GM12873 (cell line): ENCODE measurements around the gene CIB4.

Experiments
- TF ChIP-seq, protein P1 (sequence below): IDR thresholded peaks from 2 replicates; pipeline ENCODE4 v1.5.1; 2012; ENCODE audit warnings: low read depth, mild to moderate bottlenecking, moderate library complexity, low read length, control low read depth; ENCODE audit not compliant: insufficient read depth; ENCODE audit errors: missing control alignments

Gene CIB4

DNA sequence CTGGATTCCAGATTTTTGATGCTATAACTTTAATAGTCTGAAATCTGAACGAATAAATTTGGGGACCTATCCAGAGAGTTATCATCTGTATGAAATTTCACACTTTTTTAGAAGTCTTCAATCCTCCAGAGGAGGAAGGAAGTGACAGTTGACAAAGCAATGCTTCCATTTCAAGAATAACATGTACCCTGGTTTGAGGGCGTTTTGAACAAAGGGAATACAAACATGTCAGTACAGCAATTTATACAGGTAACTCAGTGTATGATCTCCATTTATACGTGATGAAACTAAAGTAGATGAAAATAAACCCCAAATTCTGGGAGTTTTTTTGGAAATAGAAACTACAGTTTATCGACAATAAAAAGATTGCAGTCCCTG lies 42.2 kb downstream of the CIB4 start:
- TF ChIP-seq, protein P1, sequence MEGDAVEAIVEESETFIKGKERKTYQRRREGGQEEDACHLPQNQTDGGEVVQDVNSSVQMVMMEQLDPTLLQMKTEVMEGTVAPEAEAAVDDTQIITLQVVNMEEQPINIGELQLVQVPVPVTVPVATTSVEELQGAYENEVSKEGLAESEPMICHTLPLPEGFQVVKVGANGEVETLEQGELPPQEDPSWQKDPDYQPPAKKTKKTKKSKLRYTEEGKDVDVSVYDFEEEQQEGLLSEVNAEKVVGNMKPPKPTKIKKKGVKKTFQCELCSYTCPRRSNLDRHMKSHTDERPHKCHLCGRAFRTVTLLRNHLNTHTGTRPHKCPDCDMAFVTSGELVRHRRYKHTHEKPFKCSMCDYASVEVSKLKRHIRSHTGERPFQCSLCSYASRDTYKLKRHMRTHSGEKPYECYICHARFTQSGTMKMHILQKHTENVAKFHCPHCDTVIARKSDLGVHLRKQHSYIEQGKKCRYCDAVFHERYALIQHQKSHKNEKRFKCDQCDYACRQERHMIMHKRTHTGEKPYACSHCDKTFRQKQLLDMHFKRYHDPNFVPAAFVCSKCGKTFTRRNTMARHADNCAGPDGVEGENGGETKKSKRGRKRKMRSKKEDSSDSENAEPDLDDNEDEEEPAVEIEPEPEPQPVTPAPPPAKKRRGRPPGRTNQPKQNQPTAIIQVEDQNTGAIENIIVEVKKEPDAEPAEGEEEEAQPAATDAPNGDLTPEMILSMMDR, result no peak

GRCh38 chr2:26598336-26598995 lies 42.7 kb downstream of the CIB4 start:
- TF ChIP-seq, protein P1, result no peak

GRCh38 chr2:26597197-26597596 lies 44.0 kb downstream of the CIB4 start:
- TF ChIP-seq, protein P1, result no peak

GRCh38 chr2:26595146-26595545 lies 46.0 kb downstream of the CIB4 start:
- TF ChIP-seq, protein P1, result no peak

GRCh38 chr2:26591619-26592505 lies 49.3 kb downstream of the CIB4 start:
- TF ChIP-seq, protein P1, result no peak

DNA sequence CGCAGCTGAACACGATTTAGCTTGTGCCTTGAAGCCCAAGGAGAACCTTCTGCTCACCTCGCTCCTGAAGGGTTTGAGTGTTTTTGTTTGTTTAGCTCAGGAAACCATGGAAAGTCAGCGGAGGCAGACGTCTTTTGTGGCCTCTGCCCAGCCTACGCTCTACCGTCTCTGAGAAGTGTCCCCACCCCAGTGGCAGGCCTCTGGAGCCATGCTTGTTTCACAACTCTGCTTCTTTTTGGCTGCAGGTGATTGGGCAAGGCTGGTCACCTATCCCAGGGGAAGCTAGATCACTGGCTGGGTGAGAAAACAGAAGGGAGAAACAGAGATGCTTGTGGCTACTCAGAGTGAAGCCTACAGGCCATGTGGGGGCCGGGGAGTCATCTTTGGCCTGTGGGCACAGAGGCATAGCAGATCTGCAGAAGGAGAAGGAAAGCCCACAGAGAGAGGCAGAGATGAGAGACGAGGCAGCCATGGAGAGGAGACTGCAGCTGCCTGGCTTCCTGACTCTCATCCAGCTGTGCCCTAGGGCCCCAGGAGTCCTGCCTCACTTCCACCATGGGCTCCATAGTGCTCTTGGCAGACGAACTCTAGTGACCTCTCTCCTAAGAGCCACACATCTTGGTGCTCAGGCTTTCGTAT lies 50.1 kb downstream of the CIB4 start:
- TF ChIP-seq, protein P1, result no peak

GRCh38 chr2:26590508-26590907 lies 50.7 kb downstream of the CIB4 start:
- TF ChIP-seq, protein P1, result no peak
